CD4-positive, CD25-positive, alpha-beta regulatory T cell (primary cell): Measurements from ENCODE around the gene CRISP3. TPM values are rescaled to one million over a fixed set of nuclear protein-coding genes. Genes with fewer than 3 reads are reported as not detected.

Experiments used
- ATAC-seq, 2 donors: fragments of 150-1000 bp; cut with Tn5 transposase; one replicate each; pipeline ENCODE4 v1.10.0; 2021; ENCODE audit warnings: low read depth in 2 of 2, moderate number of reproducible peaks in 2 of 2, moderate library complexity in 1 of 2
- DNase-seq, 3 donors: peaks; one replicate each; pipeline versions ENCODE4 v3.0.0 to v3.0.0-alpha.2; 2012 to 2022; ENCODE audit warnings: mixed read lengths in 1 of 3
- H3K27ac ChIP-seq: one replicate; pipeline ENCODE4 v1.7.0; 2013; ENCODE audit warnings: mild to moderate bottlenecking, low read length; ENCODE audit not compliant: insufficient read depth, poor library complexity, severe bottlenecking
- H3K27me3 ChIP-seq: one replicate; pipeline ENCODE4 v1.7.0; 2013; ENCODE audit warnings: low read length; ENCODE audit not compliant: control insufficient read depth, insufficient read depth
- H3K36me3 ChIP-seq: one replicate; pipeline ENCODE4 v1.7.0; 2013; ENCODE audit warnings: mild to moderate bottlenecking, low read length, moderate library complexity; ENCODE audit not compliant: control insufficient read depth, insufficient read depth
- H3K4me1 ChIP-seq: 2 replicates; pipeline ENCODE4 v1.7.0; 2013; ENCODE audit warnings: mild to moderate bottlenecking, low read length; ENCODE audit not compliant: insufficient read depth, control insufficient read depth, poor library complexity, severe bottlenecking
- H3K4me3 ChIP-seq: one replicate; pipeline ENCODE4 v1.7.0; 2013; ENCODE audit warnings: low read depth, mild to moderate bottlenecking, low read length, moderate library complexity
- H3K9me3 ChIP-seq, 2 experiments: 1 replicate in 1 of 2; 2 replicates in 1 of 2; pipeline ENCODE4 v1.7.0; 2013; ENCODE audit warnings: low read length in 2 of 2, mild to moderate bottlenecking in 1 of 2, moderate library complexity in 1 of 2; ENCODE audit not compliant: control insufficient read depth in 2 of 2
- H3K27ac Mint-ChIP-seq, 3 donors: one replicate each; pipeline ENCODE4 v1.8.0; 2020 to 2022; ENCODE audit warnings: mild to moderate bottlenecking in 3 of 3, mixed read lengths in 3 of 3, moderate library complexity in 2 of 3
- H3K27me3 Mint-ChIP-seq: one replicate; pipeline ENCODE4 v1.8.0; 2022; ENCODE audit warnings: mild to moderate bottlenecking, mixed read lengths
- H3K36me3 Mint-ChIP-seq: one replicate; pipeline ENCODE4 v1.8.0; 2020; ENCODE audit warnings: mixed read lengths
- H3K4me1 Mint-ChIP-seq, 4 donors: one replicate each; pipeline ENCODE4 v1.8.0; 2020 to 2022; ENCODE audit warnings: mixed read lengths in 4 of 4, mild to moderate bottlenecking in 1 of 4
- H3K4me3 Mint-ChIP-seq, 4 donors: one replicate each; pipeline ENCODE4 v1.8.0; 2020 to 2022; ENCODE audit warnings: mild to moderate bottlenecking in 4 of 4, mixed read lengths in 4 of 4, moderate library complexity in 3 of 4
- H3K9me3 Mint-ChIP-seq, 7 donors: one replicate each; pipeline ENCODE4 v1.8.0; 2020 to 2022; ENCODE audit warnings: mixed read lengths in 7 of 7, mild to moderate bottlenecking in 3 of 7, moderate library complexity in 2 of 7
- polyA plus RNA-seq, 4 donors: library from polyadenylated mRNA; unstranded; fragments of 300-500 nt; fragmentation: Illumina TruSeq; gene quantifications; one replicate each; pipeline ENCODE4 v1.2.3, GENCODE V29; 2021
- total RNA-seq: library from RNA; stranded (reverse); gene quantifications from one replicate; pipeline ENCODE4 v1.2.3, GENCODE V29; 2022

Gene CRISP3
- total and polyA plus RNA-seq, 5 donors from 2014 or later, result not detected

DNA sequence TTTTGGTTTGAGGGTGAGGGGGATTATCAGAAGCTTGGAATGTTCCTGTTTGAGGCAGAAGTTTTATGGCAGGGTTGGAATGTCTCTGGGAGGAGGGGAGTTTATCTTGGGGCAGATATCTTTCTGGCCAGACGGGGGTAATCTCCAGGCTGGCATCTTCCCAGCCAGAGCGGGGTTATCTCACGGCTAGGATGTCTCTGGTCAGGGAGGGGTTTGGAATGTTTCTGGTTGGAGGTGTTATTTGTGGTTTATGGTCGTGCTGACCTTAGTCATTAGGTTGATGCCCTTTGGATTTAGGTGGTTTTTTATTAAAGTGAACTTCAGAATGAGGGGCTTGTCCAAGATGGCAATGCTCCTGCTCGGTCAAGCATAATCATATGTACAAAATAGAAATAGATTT, 28.1 kb upstream of the CRISP3 start:
- H3K4me1 ChIP-seq, result no peaks in the 10 kb centered on the region
- no peak overlapping the region for H3K4me3 Mint-ChIP-seq
- H3K36me3 ChIP-seq, result no peaks in the 10 kb centered on the region
- H3K27ac Mint-ChIP-seq, result no peak overlapping the region
- no peak overlapping the region for H3K4me3 ChIP-seq
- ATAC-seq (no peak), DNase-seq (no peak)
- no peak overlapping the region for H3K27ac ChIP-seq
- H3K4me1 Mint-ChIP-seq, result no peaks in the 10 kb centered on the region
- H3K36me3 Mint-ChIP-seq, result no peaks in the 10 kb centered on the region
- no peaks in the 10 kb centered on the region for H3K27me3 Mint-ChIP-seq
- no peaks in the 10 kb centered on the region for H3K9me3 ChIP-seq
- H3K9me3 Mint-ChIP-seq, result peaks cover 0 to 7% (median 5%) of the 10 kb centered on the region in 7 donors
- no peaks in the 10 kb centered on the region for H3K27me3 ChIP-seq

DNA sequence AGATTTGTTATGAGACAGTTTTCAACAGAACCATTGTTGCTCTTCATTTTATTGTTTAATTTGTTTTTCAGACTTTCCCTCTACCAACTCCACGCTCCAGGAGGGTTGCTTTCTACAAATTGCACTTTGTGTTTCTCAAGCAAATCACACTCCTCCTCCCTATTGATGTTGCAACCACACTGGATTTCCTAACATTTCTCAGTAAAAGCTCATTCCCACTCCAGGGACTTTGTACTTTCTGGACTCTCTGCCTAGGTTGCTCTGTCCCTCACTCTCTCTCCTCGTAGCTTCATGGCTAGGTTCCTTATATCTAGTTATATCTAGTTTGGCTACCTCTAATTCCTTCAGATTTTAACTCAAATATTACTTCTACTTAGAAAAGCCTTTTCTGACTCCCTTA, 22.6 kb upstream of the CRISP3 start:
- H3K4me3 Mint-ChIP-seq, result no peak overlapping the region
- no peaks in the 10 kb centered on the region for H3K4me1 Mint-ChIP-seq
- no peaks in the 10 kb centered on the region for H3K36me3 Mint-ChIP-seq
- no peaks in the 10 kb centered on the region for H3K36me3 ChIP-seq
- H3K4me1 ChIP-seq, result no peaks in the 10 kb centered on the region
- no peaks in the 10 kb centered on the region for H3K9me3 ChIP-seq
- no peak overlapping the region for H3K4me3 ChIP-seq
- H3K27me3 Mint-ChIP-seq, result no peaks in the 10 kb centered on the region
- H3K27ac ChIP-seq, result no peak overlapping the region
- H3K9me3 Mint-ChIP-seq, result peaks cover 0 to 6% (median 3%) of the 10 kb centered on the region in 7 donors
- DNase-seq (no peak), ATAC-seq (no peak)
- no peaks in the 10 kb centered on the region for H3K27me3 ChIP-seq
- no peak overlapping the region for H3K27ac Mint-ChIP-seq

DNA sequence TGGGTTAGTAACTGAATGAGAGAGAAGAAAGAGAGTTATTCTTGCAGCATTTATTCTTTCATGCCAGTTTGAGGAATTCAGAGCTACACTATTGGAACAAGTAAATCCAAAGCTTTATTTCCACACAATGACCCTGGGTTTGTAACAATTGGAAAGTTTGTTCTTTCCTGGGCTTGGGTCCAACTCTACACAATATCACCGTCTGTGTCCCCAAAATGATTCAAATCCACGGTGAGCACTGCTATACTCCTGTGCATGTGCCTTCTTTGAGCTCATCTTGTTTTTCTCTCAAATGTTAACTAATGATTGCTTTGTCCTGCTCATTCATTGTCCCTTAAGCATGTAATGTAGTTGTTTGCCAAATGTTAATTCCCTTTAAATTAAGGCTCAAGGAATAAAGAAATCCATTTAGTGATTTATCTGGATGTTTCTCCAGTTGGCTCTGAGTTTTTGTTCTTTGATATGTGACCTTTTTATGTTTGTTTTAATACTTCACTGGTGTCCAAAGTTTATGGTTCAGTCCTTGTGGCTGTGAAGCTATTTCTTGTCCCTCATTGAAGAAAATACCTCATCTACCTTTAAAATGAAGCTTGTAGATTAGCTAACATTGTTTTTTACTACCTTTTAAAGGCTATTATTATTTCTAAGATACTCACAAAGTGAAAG, 20.5 kb upstream of the CRISP3 start:
- Histone ChIP-seq H3K9me3 (no peaks in the 10 kb centered on the region), H3K27me3 (no peaks in the 10 kb centered on the region), H3K4me1 (no peaks in the 10 kb centered on the region), H3K4me3 (no peak overlapping the region), H3K27ac (no peak overlapping the region), H3K36me3 (no peaks in the 10 kb centered on the region)
- ATAC-seq, result no peak
- no peaks in the 10 kb centered on the region for H3K27me3 Mint-ChIP-seq
- no peak overlapping the region for H3K4me3 Mint-ChIP-seq
- peaks cover 0 to 8% (median 3%) of the 10 kb centered on the region in 7 donors for H3K9me3 Mint-ChIP-seq
- H3K27ac Mint-ChIP-seq, result no peak overlapping the region
- no peaks in the 10 kb centered on the region for H3K4me1 Mint-ChIP-seq
- no peak for DNase-seq
- no peaks in the 10 kb centered on the region for H3K36me3 Mint-ChIP-seq

DNA sequence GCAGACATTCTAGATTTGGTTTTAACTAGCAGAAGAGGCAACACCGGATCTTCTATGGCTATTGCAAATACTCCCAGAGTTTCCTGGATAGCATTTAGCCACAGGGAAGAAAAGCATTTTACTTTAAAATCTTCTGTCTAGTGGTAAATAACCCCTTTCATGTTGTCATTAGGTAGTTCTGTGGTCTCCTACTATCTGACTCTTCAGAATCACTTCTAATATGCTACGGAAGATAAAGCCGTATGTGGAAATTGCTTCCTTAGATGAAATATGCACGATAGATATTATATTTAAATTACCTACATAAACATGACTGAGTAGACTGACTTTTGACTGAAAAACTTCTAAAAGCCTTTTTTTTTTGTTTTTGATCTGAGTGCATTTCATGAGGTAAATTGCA, 759 bp downstream of the CRISP3 start:
- no peaks in the 10 kb centered on the region for H3K36me3 Mint-ChIP-seq
- Histone ChIP-seq H3K4me1 (no peaks in the 10 kb centered on the region), H3K9me3 (no peaks in the 10 kb centered on the region), H3K27me3 (no peaks in the 10 kb centered on the region), H3K4me3 (no peak overlapping the region), H3K36me3 (no peaks in the 10 kb centered on the region), H3K27ac (no peak overlapping the region)
- H3K27me3 Mint-ChIP-seq, result no peaks in the 10 kb centered on the region
- ATAC-seq (no peak), DNase-seq (no peak)
- no peak overlapping the region for H3K27ac Mint-ChIP-seq
- H3K4me1 Mint-ChIP-seq, result no peaks in the 10 kb centered on the region
- H3K4me3 Mint-ChIP-seq, result no peak overlapping the region
- peaks cover 0 to 7% (median 1%) of the 10 kb centered on the region in 7 donors for H3K9me3 Mint-ChIP-seq

DNA sequence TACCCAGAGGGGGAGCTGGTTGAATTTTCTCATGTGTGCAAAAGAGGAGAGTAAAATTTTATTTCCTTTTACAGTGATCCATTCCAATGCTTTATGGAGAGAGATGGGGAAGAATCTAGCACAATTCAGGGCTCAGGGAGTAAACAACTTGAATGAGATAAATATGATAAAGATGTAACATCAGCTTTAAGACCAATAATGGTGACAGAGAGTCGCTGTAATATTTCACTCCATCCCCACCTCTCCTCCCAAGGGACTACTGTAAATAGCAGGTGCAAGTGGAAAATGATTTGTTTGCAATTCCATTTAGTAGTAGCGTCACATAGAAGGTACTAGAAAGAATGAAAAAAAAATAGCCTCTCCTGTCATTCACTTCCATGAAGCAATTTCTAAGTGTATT, 4.8 kb downstream of the CRISP3 start:
- H3K9me3 Mint-ChIP-seq, result peaks cover 0 to 7% (median 0%) of the 10 kb centered on the region in 7 donors
- H3K4me3 Mint-ChIP-seq, result no peak overlapping the region
- no peak overlapping the region for H3K4me3 ChIP-seq
- ATAC-seq (no peak), DNase-seq (no peak)
- H3K27ac Mint-ChIP-seq, result no peak overlapping the region
- no peaks in the 10 kb centered on the region for H3K4me1 Mint-ChIP-seq
- H3K36me3 ChIP-seq, result no peaks in the 10 kb centered on the region
- H3K27me3 ChIP-seq, result no peaks in the 10 kb centered on the region
- H3K27ac ChIP-seq, result no peak overlapping the region
- H3K36me3 Mint-ChIP-seq, result no peaks in the 10 kb centered on the region
- no peaks in the 10 kb centered on the region for H3K27me3 Mint-ChIP-seq
- H3K9me3 ChIP-seq, result no peaks in the 10 kb centered on the region
- no peaks in the 10 kb centered on the region for H3K4me1 ChIP-seq

DNA sequence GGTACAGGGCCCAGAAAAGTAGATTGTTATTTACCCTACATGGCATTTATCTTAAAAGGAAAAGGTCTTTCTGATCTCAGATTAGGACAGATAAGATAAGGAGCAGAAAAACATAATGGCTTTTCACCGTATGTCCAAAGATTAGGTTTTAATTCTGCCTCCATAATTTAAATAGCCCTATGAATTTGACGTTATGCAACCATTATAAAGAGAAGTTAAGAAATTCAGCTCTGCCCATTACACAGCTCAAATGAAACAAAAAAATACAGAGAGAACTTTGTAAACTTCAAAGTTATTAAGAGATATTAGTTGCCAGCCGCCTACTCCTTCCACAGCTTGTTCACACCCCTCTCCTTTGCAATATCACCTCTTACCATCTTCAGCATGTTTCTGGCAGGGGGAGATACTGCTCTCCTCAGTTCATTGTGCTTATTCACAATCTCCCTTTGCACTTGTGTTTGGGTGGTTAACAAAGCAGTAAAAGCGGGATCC, 8.1 kb downstream of the CRISP3 start:
- no peak overlapping the region for H3K27ac Mint-ChIP-seq
- H3K4me1 ChIP-seq, result no peaks in the 10 kb centered on the region
- H3K27me3 ChIP-seq, result no peaks in the 10 kb centered on the region
- no peak overlapping the region for H3K4me3 Mint-ChIP-seq
- no peak overlapping the region for H3K4me3 ChIP-seq
- ATAC-seq, result no peak
- H3K36me3 ChIP-seq, result no peaks in the 10 kb centered on the region
- H3K36me3 Mint-ChIP-seq, result no peaks in the 10 kb centered on the region
- no peak overlapping the region for H3K27ac ChIP-seq
- H3K9me3 ChIP-seq, result no peaks in the 10 kb centered on the region
- peaks cover 0 to 2% (median 0%) of the 10 kb centered on the region in 7 donors for H3K9me3 Mint-ChIP-seq
- H3K4me1 Mint-ChIP-seq, result no peaks in the 10 kb centered on the region
- DNase-seq, result no peak
- H3K27me3 Mint-ChIP-seq, result no peaks in the 10 kb centered on the region

DNA sequence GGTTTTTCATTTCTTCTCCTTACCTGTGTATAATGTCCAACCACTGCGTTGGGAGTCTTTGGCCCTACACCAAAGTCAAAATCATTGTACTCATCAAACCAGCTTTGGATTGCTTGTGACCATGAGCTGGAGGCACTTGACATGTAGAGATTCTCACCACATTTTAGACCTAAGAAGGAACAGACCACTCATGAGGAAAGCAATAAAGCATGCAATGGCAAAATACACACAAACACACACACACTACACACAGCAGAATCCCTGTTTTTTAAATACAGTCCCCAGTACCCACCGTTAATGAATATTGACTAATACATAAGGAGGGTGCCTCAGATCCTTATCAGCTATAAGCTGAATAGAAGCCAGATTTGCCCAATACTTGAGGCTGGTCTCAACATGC, 10.5 kb downstream of the CRISP3 start:
- Mint-ChIP-seq H3K27me3 (no peaks in the 10 kb centered on the region), H3K27ac (no peak overlapping the region), H3K9me3 (peaks cover 0 to 2% (median 0%) of the 10 kb centered on the region in 7 donors), H3K36me3 (no peaks in the 10 kb centered on the region), H3K4me1 (no peaks in the 10 kb centered on the region), H3K4me3 (no peak overlapping the region)
- DNase-seq, result no peak
- Histone ChIP-seq H3K36me3 (no peaks in the 10 kb centered on the region), H3K27ac (no peak overlapping the region), H3K27me3 (no peaks in the 10 kb centered on the region), H3K4me1 (no peaks in the 10 kb centered on the region), H3K4me3 (no peak overlapping the region), H3K9me3 (no peaks in the 10 kb centered on the region)
- no peak for ATAC-seq

DNA sequence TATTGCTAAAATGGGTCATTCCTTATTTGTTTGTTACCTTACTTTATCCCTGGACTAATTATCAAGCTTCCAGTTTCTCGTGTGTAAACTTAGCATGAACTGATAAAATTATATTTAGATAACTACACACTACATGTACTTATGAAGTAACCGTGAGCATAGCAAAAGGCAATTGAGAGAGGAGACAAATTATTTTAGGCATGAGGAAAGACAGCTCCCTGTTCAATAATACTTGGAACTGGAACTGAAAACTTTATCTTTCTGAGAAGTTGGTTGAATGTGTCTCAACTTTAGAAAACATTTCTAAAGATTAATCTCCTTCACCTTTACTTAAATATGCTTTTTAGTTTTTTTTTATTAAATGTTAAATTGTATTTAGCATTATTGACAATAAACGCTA, 11.4 kb downstream of the CRISP3 start:
- H3K9me3 Mint-ChIP-seq, result peaks cover 0 to 2% (median 0%) of the 10 kb centered on the region in 7 donors
- H3K4me3 ChIP-seq, result no peak overlapping the region
- no peak overlapping the region for H3K27ac ChIP-seq
- no peaks in the 10 kb centered on the region for H3K4me1 ChIP-seq
- H3K4me3 Mint-ChIP-seq, result no peak overlapping the region
- DNase-seq (no peak), ATAC-seq (no peak)
- H3K9me3 ChIP-seq, result no peaks in the 10 kb centered on the region
- H3K27me3 Mint-ChIP-seq, result no peaks in the 10 kb centered on the region
- no peaks in the 10 kb centered on the region for H3K36me3 ChIP-seq
- no peaks in the 10 kb centered on the region for H3K4me1 Mint-ChIP-seq
- no peaks in the 10 kb centered on the region for H3K36me3 Mint-ChIP-seq
- H3K27me3 ChIP-seq, result no peaks in the 10 kb centered on the region
- no peak overlapping the region for H3K27ac Mint-ChIP-seq
